ENCODE results near the gene ARIH2. TPM values are rescaled to one million over a fixed set of nuclear protein-coding genes. Genes with fewer than 3 reads are reported as not detected.

The ARIH2 gene
- total and polyA plus RNA-seq, 2 experiments from 2014 or later, result 76.4 to 118 TPM

DNA sequence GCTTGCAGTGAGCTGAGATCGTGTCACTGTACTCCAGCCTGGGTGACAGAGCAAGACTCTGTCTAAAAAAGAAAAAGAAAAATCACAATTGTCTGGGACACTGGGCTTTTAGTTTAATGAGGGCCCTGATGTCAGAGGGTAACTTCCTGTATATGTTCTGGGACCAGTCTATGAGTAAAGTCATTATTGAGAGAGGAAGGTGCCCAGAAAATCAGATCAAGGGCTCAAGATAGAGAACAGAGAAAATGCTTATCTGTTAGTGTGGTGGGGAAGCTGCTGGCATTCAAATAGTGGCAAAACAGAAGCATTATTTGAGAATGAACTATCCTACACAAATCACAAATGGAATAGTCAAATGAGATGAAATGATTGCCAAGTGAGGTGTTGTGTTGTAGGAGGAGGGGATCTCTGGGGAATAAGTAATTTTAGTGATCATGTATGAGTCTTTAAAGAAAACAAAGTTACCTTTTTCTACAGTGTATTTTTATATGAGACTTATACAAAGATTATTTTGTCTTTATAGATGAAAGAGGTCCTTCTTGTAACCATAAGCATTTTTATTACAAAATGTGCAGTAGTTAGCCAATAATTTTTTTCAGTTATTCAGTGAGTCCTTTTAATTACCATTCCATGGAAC lies 13.4 kb downstream of the ARIH2 start:
- Mint-ChIP-seq H3K9me3 (no peaks in the 10 kb centered on the region), H3K27ac (no peak overlapping the region), H3K36me3 (ENCODE audit: low read depth) (peaks cover 79% of the 10 kb centered on the region), H3K27me3 (ENCODE audit: insufficient read depth, low read depth, poor library complexity) (peaks cover 2% of the 10 kb centered on the region), H3K4me1 (no peaks in the 10 kb centered on the region), H3K4me3 (no peak overlapping the region)
- no peaks in the 10 kb centered on the region for H3K9me2 ChIP-seq (ENCODE audit: insufficient read depth)
- DNase-seq (ENCODE audit: low spot score), result no peak
- H3K4me1 ChIP-seq (ENCODE audit: insufficient read depth), result no peaks in the 10 kb centered on the region
- no peak overlapping the region for H3K4me3 ChIP-seq
- peaks cover 32% of the 10 kb centered on the region for H3K36me3 ChIP-seq (ENCODE audit: insufficient read depth)
- TF ChIP-seq ZNF331 (CRISPR knock-in tag; IDR thresholded peaks at IDR 0.05; ENCODE audit: low read depth), result no peak
- TF ChIP-seq EZH2 (IDR thresholded peaks at IDR 0.05; ENCODE audit: low read depth, unreplicated experiment), result no peak
- no peak for TF ChIP-seq STAT1 (IDR thresholded peaks at IDR 0.05; ENCODE audit: unreplicated experiment)
- no peak for TF ChIP-seq CREB1 (CRISPR knock-in tag; IDR thresholded peaks at IDR 0.05; ENCODE audit: low read depth)
- TF ChIP-seq ZNF114 (CRISPR knock-in tag; IDR thresholded peaks at IDR 0.05), result no peak
- TF ChIP-seq, protein P1, sequence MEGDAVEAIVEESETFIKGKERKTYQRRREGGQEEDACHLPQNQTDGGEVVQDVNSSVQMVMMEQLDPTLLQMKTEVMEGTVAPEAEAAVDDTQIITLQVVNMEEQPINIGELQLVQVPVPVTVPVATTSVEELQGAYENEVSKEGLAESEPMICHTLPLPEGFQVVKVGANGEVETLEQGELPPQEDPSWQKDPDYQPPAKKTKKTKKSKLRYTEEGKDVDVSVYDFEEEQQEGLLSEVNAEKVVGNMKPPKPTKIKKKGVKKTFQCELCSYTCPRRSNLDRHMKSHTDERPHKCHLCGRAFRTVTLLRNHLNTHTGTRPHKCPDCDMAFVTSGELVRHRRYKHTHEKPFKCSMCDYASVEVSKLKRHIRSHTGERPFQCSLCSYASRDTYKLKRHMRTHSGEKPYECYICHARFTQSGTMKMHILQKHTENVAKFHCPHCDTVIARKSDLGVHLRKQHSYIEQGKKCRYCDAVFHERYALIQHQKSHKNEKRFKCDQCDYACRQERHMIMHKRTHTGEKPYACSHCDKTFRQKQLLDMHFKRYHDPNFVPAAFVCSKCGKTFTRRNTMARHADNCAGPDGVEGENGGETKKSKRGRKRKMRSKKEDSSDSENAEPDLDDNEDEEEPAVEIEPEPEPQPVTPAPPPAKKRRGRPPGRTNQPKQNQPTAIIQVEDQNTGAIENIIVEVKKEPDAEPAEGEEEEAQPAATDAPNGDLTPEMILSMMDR (conservative IDR thresholded peaks at IDR 0.05; ENCODE audit: low read depth in 2 of 2), result no peak
- no peak for TF ChIP-seq JUNB (IDR thresholded peaks at IDR 0.05; ENCODE audit: unreplicated experiment)
- TF ChIP-seq EZH2phosphoT487 (IDR thresholded peaks at IDR 0.05; ENCODE audit: unreplicated experiment), result no peak
- no peak for TF ChIP-seq POLR2AphosphoS5 (IDR thresholded peaks at IDR 0.05; ENCODE audit: low read depth)
- no peak for TF ChIP-seq ETS1 (IDR thresholded peaks at IDR 0.05)
- no peak for TF ChIP-seq NANOG (IDR thresholded peaks at IDR 0.05; ENCODE audit: borderline replicate concordance)
- no peak for TF ChIP-seq ZNF462 (CRISPR knock-in tag; IDR thresholded peaks at IDR 0.05)
- TF ChIP-seq, protein P2, sequence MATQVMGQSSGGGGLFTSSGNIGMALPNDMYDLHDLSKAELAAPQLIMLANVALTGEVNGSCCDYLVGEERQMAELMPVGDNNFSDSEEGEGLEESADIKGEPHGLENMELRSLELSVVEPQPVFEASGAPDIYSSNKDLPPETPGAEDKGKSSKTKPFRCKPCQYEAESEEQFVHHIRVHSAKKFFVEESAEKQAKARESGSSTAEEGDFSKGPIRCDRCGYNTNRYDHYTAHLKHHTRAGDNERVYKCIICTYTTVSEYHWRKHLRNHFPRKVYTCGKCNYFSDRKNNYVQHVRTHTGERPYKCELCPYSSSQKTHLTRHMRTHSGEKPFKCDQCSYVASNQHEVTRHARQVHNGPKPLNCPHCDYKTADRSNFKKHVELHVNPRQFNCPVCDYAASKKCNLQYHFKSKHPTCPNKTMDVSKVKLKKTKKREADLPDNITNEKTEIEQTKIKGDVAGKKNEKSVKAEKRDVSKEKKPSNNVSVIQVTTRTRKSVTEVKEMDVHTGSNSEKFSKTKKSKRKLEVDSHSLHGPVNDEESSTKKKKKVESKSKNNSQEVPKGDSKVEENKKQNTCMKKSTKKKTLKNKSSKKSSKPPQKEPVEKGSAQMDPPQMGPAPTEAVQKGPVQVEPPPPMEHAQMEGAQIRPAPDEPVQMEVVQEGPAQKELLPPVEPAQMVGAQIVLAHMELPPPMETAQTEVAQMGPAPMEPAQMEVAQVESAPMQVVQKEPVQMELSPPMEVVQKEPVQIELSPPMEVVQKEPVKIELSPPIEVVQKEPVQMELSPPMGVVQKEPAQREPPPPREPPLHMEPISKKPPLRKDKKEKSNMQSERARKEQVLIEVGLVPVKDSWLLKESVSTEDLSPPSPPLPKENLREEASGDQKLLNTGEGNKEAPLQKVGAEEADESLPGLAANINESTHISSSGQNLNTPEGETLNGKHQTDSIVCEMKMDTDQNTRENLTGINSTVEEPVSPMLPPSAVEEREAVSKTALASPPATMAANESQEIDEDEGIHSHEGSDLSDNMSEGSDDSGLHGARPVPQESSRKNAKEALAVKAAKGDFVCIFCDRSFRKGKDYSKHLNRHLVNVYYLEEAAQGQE (IDR thresholded peaks at IDR 0.05; ENCODE audit: unreplicated experiment), result no peak
- ATAC-seq, result no peak
- no peak overlapping the region for H3K27ac ChIP-seq (ENCODE audit: low read depth)
- H3K79me2 ChIP-seq (replicated peaks; ENCODE audit: insufficient read depth), result peaks cover 97% of the 10 kb centered on the region
- H2AFZ ChIP-seq, result no peak overlapping the region
- peaks cover 54% of the 10 kb centered on the region for H4K20me1 ChIP-seq (replicated peaks; ENCODE audit: insufficient read depth)
- peaks cover 6% of the 10 kb centered on the region; the same call in 1 of the 2 replicates for H3F3A ChIP-seq (replicated peaks; ENCODE audit: low read depth)
- H3K4me2 ChIP-seq, result no peak overlapping the region
- no peaks in the 10 kb centered on the region for H3K27me3 ChIP-seq (ENCODE audit: insufficient read depth)
